GM18507 (cell line): ENCODE data around the gene TP53BP1.
"Not testable (repeated sequence)": the region's sequence is repeated elsewhere in the genome, so short reads cannot be mapped to it uniquely, and the experiment has no call there.

Source experiments
- DNase-seq: peaks from one replicate; pipeline ENCODE4 v3.0.0; 2011; ENCODE audit warnings: low read depth; ENCODE audit not compliant: insufficient read length; ENCODE audit errors: extremely low spot score
- FAIRE-seq: peaks from 2 replicates; lab custom pipeline; 2011; peaks lifted over from hg19 to GRCh38; lab: Jason Lieb, UNC

Gene TP53BP1

DNA sequence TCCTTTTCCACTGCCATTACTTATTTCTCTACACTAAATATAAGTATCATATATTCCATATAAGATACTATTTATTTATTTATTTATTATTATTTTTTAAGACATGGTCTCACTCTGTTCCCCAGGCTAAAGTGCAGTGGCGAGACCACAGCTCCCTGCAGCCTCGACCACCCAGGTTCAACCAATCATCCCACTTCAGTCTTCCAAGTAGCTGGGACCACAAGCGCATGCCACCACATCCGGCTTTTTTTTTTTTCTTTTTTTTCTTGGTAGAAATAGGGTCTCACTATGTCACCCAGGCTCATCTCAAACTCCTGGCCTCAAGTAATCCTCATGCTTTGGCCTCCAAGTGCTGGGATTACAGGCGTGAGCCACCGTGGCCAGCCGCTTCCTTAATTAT lies 56.6 kb downstream of the TP53BP1 start:
- FAIRE-seq (no peak), DNase-seq (no peak)

GRCh38 chr15:43434446-43434845 lies 58.5 kb downstream of the TP53BP1 start:
- no peak for FAIRE-seq
- DNase-seq = no peak

DNA sequence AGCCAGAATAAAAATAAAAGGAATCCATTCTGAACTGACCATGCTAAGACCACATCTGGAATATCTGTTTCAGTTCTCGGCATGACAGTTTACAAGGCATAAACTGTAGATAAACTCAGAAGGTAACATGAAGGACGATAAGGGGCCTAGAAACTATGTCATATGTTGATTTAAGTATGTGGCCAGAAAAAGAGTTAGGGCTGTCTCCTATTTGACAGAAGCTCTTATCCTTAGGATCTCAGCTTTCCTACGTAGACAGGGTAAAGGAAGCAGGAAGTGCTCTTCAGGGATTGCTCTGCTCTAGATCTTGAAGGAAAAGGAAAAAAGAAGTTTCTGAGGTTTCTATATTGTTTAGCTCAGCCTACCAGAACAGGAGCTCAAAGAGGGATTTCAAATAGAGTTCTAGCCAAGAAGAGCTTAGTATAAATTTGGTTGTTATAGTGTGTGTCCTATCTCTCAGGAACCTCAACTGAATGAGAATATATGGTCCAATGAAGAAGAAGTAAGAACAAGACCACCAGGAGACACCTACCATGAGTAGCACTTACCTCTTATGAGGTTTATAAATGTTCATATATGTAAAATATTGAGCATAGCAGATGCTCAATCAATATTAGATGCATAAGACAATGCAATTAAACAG lies 59.2 kb downstream of the TP53BP1 start:
- no peak for FAIRE-seq

GRCh38 chr15:43433165-43433564 lies 59.8 kb downstream of the TP53BP1 start:
- FAIRE-seq (no peak), DNase-seq (no peak)

More for the DNA sequence above, 59.2 kb downstream of the TP53BP1 start:
- no peak for DNase-seq

- DNase-seq (no peak), FAIRE-seq (no peak)
Observed at GRCh38 chr15:43429687-43430086, 63.3 kb downstream of the TP53BP1 start.

GRCh38 chr15:43423793-43424192 lies 69.2 kb downstream of the TP53BP1 start:
- no peak for FAIRE-seq
- DNase-seq = no peak

DNA sequence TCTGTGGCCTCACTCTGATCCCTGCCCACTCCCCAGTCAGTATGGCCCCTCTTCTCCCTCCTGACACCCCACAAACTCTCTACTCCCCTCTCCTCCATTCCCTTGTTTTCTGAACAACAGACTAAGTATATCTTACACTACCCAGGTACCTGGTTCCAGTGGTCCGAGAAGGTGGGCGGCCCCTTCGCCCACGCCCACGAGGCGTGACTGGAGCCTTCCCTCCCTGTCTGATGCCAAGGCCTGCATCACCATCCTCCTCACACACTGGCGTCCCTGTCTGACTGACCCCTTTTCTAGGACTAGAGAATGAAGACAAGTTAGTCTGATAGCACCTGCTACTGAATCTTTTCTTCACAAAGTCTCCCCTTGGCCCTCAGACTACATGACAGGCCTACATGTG lies 72.1 kb downstream of the TP53BP1 start:
- FAIRE-seq (no peak), DNase-seq (no peak)

GRCh38 chr15:43420435-43420834 lies 72.5 kb downstream of the TP53BP1 start:
- FAIRE-seq (no peak), DNase-seq (no peak)

DNA sequence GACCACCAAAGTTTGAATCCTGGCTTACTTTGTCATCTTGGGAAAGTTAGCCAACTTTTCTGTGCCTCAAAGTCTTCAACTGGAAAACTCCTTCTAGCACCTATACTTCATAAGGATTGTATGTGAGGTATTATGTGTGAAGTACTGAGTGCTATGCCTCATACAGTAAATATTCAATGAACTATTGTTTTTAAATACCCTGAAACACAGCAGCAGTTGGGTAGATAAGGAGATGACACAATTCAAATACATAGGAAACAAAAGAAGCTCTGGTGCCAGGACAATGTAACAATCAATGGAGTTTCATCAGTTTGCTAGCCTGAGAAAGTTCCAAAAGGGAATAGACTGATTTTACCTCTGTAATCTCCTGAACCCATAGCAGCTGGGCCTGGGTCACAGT lies 78.8 kb downstream of the TP53BP1 start:
- FAIRE-seq (no peak), DNase-seq (no peak)

DNA sequence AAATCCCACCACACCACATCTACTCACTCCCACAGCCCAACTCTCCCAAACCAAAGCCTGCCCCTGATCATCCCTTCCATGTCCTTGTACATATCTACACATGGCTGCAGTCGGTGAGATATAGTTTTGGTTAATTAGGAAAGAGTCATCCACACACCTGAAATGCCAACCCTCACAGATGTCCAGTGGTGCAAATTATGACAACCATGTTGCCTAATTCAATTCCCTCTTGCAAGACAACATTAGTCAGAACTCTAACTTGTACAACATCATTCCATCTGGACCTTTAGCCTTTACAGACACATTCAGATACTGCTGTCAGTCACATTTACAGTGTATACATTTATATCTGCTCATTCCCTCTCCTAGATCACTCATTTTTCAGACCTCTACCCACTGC lies 80.9 kb downstream of the TP53BP1 start:
- DNase-seq (no peak), FAIRE-seq (no peak)

DNA sequence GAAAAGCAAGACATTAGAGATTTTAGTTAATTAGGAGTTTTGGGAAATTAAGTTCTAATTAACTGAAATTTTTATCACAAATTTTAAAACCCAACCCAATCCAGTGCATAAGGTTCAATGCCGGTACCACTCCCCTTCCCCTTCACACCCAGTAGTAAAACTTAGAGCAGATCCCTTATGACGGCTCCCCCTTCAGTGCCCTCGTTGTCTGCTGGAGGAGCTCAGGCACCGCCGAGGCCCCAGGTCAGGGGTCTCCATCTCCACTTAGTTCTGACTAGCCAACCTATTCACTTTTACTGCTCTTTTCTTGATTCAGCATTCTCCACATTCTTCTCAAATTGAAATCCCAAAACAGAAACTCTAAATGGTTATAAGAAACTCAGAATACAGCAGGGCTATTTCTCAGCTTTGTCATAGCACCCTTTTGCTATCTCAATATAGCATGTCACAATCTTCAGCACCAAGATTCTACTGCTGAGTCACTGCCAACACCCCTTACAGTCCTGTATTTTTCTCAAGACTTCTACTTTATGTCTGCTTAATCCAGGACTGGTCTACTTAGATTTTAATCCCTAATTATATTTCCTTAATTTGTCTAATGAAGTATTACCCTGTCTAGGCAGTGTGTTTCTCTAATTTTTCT lies 82.3 kb downstream of the TP53BP1 start:
- no peak for FAIRE-seq
- DNase-seq = no peak

- DNase-seq (no peak), FAIRE-seq (no peak)
Observed at GRCh38 chr15:43408789-43409188, 84.2 kb downstream of the TP53BP1 start.

DNA sequence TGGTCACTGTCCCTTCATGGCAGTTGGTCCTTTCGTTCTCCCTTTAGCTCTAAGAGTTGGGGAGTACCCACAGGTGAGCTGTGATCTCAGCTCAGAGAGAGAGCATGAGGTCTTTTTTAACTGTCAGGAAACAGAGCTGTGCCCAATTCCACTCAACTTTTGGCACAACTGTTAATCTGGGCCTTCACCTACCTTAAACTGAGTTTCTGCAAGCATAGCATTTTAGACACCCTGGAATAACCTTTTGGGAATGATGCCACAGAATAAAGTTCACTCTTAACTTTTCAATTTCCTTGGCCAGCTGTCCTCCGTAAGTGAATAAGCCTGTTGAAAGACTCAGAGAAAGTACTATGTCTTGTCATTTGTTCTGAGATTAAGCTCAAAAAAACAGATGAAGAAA lies 86.1 kb downstream of the TP53BP1 start:
- no peak for FAIRE-seq

DNA sequence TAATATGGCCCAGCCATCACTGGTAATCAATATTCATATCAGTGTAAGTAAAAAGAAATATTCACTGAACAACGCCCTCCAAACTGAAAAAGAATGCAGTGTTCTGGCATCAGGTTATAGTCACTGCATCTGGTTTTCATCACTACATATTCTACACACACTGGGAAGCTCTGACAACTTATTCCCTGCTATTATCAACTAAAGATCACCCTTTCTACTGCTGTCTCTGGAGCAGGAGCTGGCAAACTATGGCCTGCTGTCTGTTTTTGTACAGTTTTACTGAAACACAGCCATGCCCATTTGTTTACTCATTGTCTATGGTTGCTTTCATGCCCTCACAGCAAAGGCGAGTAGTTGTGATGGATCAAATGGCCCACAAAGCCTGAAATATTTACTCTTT lies 86.8 kb downstream of the TP53BP1 start:
- FAIRE-seq (no peak), DNase-seq (no peak)

More for the DNA sequence above, 86.1 kb downstream of the TP53BP1 start:
- no peak for DNase-seq

DNA sequence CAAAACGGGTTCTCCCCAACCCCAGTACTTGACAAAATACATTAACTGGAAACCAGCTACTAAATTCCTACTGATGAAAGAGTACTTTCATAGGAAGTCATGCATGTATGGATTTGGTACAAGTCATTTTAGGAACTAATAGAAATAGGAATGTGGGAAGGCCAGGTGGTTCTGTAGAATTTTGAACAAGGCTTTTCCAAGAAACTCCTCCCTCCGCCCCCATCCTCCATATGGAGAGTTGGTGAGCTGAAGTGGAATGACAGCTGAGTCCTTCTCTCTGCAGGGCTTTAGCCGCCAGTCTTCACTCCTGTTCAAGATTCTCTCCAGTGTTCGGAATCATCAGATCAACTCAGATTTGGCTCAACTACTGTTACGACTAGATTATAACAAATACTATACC lies 88.8 kb downstream of the TP53BP1 start:
- FAIRE-seq = no peak
- no peak for DNase-seq

- DNase-seq (no peak), FAIRE-seq (no peak)
Observed at GRCh38 chr15:43403616-43404015, 89.3 kb downstream of the TP53BP1 start.

GRCh38 chr15:43402255-43402654 lies 90.7 kb downstream of the TP53BP1 start:
- no peak for DNase-seq
- FAIRE-seq = no peak

- DNase-seq, FAIRE-seq: not testable (repeated sequence)
Observed at GRCh38 chr15:43393592-43393991, 99.4 kb downstream of the TP53BP1 start.

- no peak for DNase-seq
- no peak for FAIRE-seq
Observed at GRCh38 chr15:43390723-43391122, 102.2 kb downstream of the TP53BP1 start.

GRCh38 chr15:43383070-43383469 lies 109.9 kb downstream of the TP53BP1 start:
- FAIRE-seq = no peak
- DNase-seq = no peak

DNA sequence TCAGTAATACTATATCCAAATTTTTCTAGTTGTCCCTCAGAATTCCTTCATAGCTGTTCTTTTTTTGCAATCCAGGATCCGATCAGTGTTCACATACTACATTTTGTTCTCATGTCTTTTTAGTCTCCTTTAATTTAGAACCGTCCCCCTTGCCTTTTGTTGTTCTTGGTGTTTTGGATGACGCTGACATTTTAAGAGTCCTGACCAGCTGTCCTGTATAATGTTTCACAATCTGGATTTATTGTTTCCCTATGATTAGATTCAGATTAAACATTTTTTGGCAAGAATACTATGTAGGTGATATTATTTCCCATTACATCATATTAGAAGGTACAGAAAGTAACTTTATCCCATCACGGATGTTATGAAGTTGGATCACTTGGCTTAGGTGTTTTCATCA lies 110.6 kb downstream of the TP53BP1 start:
- FAIRE-seq = no peak

More for the DNA sequence above, 110.6 kb downstream of the TP53BP1 start:
- DNase-seq = no peak
